ENCODE results near the gene SHOX. TPM values are rescaled to one million over a fixed set of nuclear protein-coding genes. Genes with fewer than 3 reads are reported as not detected.
"Not testable (repeated sequence)": the region's sequence is repeated elsewhere in the genome, so short reads cannot be mapped to it uniquely, and the experiment has no call there.

The SHOX gene
- total RNA-seq, 1 donor from 2014 or later, result not detected

DNA sequence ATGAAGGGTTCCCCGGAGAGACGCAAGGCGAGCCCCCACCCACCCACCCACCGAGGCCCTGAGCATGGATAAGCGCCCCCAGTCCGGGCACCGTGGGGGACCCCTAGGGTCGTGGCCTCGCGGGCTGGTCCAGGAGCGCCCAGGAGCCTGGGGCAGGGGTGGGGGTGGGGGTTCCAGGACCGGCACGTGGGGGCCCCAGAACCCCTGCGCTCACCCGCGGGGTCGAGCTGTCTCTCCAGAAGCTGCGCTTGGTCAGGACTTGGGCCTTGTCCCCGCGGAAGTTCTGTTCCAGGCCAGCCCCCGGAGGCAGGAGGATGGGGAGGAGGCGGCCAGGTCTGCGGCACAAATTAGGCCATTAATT is 11.2 kb upstream of the SHOX start:
- Mint-ChIP-seq H3K4me3 (no peak overlapping the region), H3K27ac (no peak overlapping the region), H3K4me1 (peaks cover 3% of the 10 kb centered on the region), H3K36me3 (ENCODE audit: low read depth) (no peaks in the 10 kb centered on the region), H3K9me3 (no peaks in the 10 kb centered on the region), H3K27me3 (peaks cover 18% of the 10 kb centered on the region)
- intact Hi-C loops (cut with micrococcal nuclease), result no loop called here
- ATAC-seq (ENCODE audit: low read depth) (no peak), DNase-seq (no peak)
- TF ChIP-seq CTCF (IDR thresholded peaks at IDR 0.05), result no peak
- CTCF ChIA-PET, result no interaction called here
- POLR2A ChIA-PET, result no interaction called here

GRCh38 chrX:619812-620531 is 10.6 kb upstream of the SHOX start:
- H3K36me3 Mint-ChIP-seq (ENCODE audit: low read depth), result no peaks in the 10 kb centered on the region
- no peak for DNase-seq
- ATAC-seq (ENCODE audit: low read depth), result no peak
- H3K9me3 Mint-ChIP-seq, result no peaks in the 10 kb centered on the region
- H3K4me3 Mint-ChIP-seq, result no peak overlapping the region
- no peak for TF ChIP-seq CTCF (IDR thresholded peaks at IDR 0.05)
- no peak overlapping the region for H3K27ac Mint-ChIP-seq
- intact Hi-C loops (cut with micrococcal nuclease), result no loop called here
- peaks cover 21% of the 10 kb centered on the region for H3K27me3 Mint-ChIP-seq
- ChIA-PET CTCF (no interaction called here), POLR2A (no interaction called here)
- H3K4me1 Mint-ChIP-seq, result peaks cover 5% of the 10 kb centered on the region

- peaks cover 5% of the 10 kb centered on the region for H3K4me1 Mint-ChIP-seq
- DNase-seq (no peak), ATAC-seq (ENCODE audit: low read depth) (no peak)
- no peak overlapping the region for H3K4me3 Mint-ChIP-seq
- POLR2A ChIA-PET, result no interaction called here
- peaks cover 28% of the 10 kb centered on the region for H3K27me3 Mint-ChIP-seq
- CTCF ChIA-PET, result no interaction called here
- no peak overlapping the region for H3K27ac Mint-ChIP-seq
- intact Hi-C loops (cut with micrococcal nuclease), result no loop called here
- H3K36me3 Mint-ChIP-seq (ENCODE audit: low read depth), result no peaks in the 10 kb centered on the region
- TF ChIP-seq CTCF (IDR thresholded peaks at IDR 0.05), result no peak
- H3K9me3 Mint-ChIP-seq, result peaks cover 4% of the 10 kb centered on the region
Observed at GRCh38 chrX:621705-622503, 8.7 kb upstream of the SHOX start.

- H3K36me3 Mint-ChIP-seq (ENCODE audit: low read depth); POLR2A ChIA-PET; intact Hi-C loops (cut with micrococcal nuclease); DNase-seq; H3K9me3 Mint-ChIP-seq; H3K4me3 Mint-ChIP-seq; CTCF ChIA-PET; H3K27ac Mint-ChIP-seq; ATAC-seq (ENCODE audit: low read depth); H3K4me1 Mint-ChIP-seq: not testable (repeated sequence)
- peaks cover 35% of the 10 kb centered on the region for H3K27me3 Mint-ChIP-seq
Observed at GRCh38 chrX:622802-623201, 7.8 kb upstream of the SHOX start.

DNA sequence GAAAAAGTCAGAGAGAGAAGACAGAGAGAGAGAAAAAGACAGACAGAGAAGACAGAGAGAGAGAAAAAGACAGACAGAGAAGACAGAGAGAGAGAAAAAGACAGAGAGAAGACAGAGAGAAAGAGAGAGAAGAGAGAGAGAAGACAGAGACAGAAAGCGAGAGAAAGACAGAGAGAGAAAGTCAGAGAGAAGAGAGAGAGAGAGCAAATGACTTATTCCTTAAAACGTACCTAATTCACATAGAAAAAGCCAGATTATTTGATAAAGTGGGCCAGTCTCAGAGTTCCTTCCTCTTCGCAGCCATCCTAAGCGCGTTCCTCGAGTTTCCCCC is 7.4 kb upstream of the SHOX start:
- intact Hi-C loops (cut with micrococcal nuclease), result no loop called here
- ChIA-PET POLR2A (no interaction called here), CTCF (no interaction called here)
- Mint-ChIP-seq H3K36me3 (ENCODE audit: low read depth) (no peaks in the 10 kb centered on the region), H3K4me1 (peaks cover 7% of the 10 kb centered on the region), H3K27ac (no peak overlapping the region), H3K27me3 (peaks cover 40% of the 10 kb centered on the region), H3K9me3 (peaks cover 4% of the 10 kb centered on the region), H3K4me3 (no peak overlapping the region)
- ATAC-seq (ENCODE audit: low read depth) (no peak), DNase-seq (no peak)
- TF ChIP-seq CTCF (IDR thresholded peaks at IDR 0.05), result no peak
